COR-L47 (cell line): ENCODE data around the gene MCUB.
"Not testable (repeated sequence)": the region's sequence is repeated elsewhere in the genome, so short reads cannot be mapped to it uniquely, and the experiment has no call there.

ENCODE experiments used
- DNase-seq: peaks from one replicate; lab custom pipeline; 2025; lab: John Stamatoyannopoulos, UW

MCUB gene

DNA sequence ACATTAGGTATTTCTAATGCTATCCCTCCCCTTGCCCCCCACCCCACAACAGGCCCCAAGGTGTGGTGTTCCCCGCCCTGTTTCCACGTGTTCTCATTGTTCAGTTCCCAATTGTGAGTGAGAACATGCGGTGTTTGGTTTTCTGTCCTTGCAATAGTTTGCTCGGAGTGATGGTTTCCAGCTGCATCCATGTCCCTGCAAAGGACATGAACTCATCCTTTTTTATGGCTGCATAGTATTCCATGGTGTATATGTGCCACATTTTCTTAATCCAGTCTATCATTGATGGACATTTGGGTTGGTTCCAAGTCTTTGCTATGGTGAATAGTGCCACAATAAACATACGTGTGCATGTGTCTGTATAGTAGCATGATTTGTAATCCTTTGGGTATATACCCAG is 20.0 kb downstream of the MCUB start:
- not testable (repeated sequence) for DNase-seq

DNA sequence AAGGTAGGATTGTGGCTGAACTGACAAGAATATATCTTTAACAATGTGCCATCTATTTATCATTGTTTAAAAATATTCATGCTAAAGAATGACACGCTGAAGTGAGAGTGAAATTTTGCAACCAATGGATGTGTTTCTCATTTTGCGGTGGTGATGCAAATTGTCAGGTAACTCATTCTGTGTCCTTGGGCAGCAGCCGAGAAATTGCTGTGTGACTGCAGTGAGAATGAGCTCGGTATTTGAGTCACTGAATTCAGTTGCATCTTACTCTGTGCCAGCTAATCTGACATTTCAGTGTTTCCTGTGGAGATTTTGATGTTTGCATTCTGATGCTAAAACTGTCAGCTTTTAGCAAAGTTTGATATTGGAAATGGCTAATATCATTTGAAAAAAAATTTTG is 28.1 kb downstream of the MCUB start:
- no peak for DNase-seq

DNA sequence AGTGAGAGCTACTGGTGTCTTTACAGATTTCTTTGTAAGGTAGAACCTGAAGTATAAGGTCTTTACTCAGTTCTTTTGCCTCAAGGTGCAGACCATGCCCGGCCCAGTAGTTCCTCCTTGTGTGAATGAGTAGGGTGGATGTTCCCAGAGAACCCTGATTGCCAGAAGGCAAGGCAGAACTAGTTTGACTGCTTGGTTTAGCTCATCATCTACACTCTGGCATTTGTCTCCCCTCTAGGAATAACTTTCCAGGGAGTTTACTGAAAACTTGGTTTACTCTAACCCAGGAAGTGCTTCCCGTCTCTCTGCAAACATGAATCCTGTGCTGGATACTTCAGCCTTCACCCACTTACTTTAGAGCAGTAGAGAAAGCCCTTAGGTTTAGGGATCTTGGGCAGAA is 29.1 kb downstream of the MCUB start:
- DNase-seq: no peak

DNA sequence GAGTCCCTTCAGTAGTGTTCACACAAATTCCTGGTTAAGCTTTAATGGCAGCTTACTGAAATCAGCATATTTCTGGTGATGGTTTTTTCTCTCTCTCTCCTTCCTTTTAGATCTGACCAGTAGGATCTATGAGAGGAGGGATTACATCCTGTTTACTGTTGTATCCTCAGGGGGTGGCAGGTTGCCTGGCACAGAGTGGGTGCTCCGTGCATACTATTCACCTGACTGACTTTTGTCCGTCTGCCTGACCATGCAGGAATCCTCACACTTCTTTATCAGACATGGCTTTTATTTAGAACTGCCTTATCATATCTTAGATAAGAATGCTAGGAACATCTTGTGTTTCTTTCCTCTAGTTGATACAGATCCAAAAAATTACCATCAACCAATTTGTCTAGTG is 29.6 kb downstream of the MCUB start:
- no peak for DNase-seq

DNA sequence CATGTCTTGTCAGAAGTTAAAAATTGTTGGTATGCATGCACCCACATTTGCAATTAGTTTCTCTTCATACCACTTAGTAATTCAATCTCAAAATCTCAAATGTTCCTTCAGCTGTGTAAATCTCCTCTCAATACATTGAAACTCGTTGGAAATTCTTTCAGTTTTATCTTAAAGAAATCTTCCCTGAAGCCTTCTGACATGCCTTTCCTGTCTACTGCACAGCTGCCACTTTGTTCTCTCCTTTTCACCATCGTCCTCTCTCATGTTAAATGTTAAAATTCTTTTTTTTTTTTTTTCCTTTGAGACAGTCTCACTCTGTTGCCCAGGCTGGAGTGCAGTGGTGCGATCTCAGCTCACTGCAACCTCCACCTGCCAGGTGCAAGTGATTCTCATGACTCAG is 30.9 kb downstream of the MCUB start:
- no peak for DNase-seq

DNA sequence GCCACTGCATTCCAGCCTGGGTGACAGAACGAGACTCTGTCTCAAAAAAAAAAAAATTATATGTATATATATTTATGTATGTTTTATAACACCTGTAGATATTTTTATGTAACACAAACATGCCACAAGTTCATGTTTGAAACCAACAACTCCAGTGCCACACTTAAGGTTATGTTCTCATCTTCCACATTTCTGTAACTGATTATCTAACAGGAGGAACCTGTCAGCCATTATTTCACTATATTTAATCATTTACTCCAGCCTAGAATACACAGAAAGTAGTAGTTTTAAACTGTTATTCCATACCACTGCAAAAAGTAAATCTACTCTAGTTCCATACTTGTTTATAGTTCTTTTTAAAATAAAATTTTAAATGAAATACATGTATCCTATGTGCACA is 32.3 kb downstream of the MCUB start:
- DNase-seq: no peak

DNA sequence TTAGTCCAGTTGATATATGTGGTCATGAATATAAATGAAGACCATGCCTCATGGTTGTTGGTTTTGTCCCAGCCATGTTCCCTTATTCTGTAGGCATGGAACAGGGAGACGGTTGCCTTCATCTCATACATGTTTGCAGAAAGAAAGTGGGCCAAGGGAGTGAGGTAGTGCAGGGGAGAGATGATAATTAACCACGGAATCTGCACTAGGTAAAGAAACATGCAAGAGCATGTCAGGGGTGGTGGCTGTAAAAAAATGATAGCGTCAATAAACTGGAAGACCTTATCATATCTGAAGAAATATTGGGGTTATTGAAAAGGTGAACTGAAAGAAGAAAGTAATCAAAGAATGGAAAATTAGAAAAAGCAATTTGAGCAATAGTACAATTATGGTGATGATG is 35.1 kb downstream of the MCUB start:
- DNase-seq: not testable (repeated sequence)

DNA sequence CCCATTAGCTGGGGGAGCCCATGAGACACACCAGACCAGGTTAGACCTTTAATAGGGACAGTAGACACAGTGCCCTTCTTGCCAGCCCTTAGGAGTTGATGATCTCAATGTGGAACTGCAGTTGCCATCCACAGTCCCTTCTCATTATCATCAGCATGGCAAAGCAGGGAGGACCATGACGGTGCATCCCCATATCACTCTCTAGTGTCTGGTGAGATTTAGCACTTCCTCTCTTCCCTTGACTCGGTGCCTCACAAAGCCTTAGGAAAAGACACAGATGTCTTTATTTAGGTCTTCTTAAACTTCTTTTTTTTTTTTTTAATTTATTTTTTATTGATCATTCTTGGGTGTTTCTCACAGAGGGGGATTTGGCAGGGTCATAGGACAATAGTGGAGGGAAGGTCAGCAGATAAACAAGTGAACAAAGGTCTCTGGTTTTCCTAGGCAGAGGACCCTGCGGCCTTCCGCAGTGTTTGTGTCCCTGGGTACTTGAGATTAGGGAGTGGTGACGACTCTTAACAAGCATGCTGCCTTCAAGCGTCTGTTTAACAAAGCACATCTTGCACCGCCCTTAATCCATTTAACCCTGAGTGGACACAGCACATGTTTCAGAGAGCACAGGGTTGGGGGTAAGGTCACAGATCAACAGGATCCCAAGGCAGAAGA is 36.5 kb downstream of the MCUB start:
- not testable (repeated sequence) for DNase-seq

DNA sequence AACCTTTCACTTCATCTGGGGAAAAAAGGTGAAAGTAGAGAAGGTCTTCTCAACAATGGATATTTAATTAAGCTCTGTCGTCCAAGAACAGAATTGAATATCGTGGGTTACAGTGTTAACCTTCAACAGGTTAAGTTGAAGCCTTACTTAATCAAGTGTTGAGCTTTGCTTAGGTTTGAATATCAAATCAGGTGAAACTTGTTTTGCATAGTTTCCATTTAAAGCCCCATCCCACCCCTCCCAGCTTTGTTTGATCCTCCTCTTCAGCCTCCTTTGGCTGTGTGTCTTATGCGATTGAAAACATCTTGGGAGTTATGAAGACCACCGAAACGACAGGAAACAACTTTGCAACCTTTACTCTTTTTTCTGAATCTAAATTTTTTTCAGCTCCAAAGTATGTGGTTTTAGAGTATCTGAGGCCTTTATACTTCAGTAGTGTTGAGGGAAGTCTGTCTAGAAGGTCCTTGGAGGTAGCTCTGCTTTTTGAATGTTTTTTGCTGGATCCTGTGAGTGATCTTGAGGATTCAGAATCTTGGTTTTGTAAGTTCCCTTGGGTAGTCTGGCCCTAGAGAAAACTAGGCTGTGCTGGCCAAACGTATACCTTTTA is 39.1 kb downstream of the MCUB start:
- no peak for DNase-seq

DNA sequence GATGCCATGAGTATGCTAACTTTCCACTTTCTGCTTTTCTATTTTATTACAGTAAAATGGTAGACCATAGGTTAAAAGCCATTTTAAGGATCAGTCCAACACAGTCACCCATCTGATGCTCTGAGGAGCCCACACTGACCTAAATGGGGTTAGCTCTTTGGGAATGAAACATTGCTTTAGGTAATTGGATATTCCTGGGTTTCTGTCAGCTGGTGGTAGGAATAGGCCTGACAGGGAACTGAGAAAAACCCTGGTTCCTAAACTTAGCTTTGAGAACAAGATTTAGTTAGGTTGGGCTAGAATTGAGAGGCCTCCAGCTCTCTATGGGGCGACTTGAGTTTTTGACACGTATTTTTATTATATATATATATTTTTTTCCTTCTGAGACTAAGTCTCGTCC is 40.4 kb downstream of the MCUB start:
- no peak for DNase-seq

DNA sequence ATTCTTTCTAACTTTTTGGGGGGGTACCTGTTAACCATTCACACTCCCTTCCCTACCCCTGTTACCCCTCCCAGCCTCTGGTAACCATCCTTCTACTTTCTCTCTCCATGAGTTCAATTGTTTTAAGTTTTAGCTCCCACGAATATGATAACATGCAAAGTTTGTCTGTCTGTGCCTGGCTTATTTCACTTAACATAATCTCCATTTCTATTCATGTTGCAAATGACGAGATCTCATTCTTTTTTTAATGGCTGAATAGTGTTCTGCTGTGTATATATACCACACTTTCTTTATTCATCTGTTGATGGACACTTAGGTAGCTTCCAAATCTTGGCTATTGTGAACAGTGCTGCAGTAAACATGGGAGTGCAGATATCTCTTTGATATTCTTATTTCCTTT is 41.3 kb downstream of the MCUB start:
- no peak for DNase-seq

DNA sequence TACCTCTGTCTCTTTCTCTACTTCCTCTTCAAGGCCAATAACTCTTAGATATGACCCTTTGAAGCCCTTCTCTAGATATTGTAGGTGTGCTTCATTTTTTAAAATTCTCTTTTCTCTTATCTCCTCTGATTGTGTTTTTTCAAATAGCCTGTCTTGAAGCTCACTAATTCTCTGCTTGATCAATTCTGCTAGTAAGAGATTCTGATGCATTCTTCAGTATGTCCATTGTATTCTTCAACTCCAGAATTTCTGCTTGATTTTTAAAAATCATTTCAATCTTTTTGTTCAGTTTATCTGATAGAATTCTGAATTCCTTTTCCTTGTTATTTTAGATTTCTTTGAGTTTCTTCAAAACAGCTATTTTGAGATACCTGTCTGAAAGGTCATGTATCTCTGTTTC is 47.9 kb downstream of the MCUB start:
- DNase-seq: no peak

DNA sequence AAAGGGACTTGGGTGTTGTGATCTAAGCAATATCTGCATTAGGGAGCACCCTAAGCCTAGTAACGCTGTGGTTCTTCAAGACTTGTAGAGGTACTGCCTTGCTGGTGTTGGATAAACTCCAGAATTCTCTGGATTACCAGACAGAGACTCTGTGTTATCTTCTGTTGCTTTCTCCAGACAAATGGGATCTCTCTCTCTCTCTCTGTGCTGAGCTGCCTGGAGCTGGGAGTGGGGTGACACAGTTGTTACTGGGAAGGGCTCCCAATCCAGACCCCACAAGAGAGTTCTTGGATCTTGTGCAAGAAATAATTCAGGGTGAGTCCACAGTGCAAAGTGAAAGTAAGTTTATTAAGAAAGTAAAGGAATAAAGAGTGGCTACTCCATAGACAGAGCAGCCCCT is 48.8 kb downstream of the MCUB start:
- no peak for DNase-seq

DNA sequence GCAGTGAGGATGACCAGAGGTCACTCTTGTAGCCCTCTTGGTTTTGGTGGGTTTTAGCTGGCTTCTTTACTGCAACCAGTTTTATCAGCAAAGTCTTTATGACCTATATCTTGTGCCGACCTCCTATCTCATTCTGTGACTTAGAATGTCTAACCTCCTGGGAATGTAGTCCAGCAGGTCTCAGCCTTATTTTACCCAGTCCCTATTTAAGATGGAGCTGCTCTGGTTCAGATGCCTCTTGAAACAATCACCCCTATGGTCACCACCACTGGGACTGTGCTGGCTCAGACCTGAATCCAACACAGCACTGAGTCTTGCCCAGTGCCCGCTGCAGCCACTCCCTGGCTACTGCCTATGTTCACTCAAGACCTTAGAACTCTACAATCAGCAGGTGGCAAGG is 49.4 kb downstream of the MCUB start:
- no peak for DNase-seq

DNA sequence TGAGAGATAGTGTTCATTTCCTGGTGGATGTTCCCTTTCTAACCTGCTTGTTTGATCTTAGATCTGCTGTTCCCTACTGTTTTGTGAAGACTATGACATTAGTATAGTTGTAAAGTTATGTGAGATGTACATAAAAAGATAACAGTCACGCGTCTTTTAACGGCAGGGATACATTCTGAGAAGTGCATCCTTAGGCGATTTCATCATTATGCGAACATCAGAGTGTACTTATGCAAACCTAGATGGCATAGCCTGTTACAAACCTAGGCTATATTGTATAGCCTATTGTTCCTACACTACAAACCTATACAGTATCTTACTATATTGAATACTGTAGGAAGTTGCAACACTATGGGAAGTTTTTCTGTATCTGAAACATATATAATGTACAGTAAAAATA is 50.4 kb downstream of the MCUB start:
- no peak for DNase-seq

DNA sequence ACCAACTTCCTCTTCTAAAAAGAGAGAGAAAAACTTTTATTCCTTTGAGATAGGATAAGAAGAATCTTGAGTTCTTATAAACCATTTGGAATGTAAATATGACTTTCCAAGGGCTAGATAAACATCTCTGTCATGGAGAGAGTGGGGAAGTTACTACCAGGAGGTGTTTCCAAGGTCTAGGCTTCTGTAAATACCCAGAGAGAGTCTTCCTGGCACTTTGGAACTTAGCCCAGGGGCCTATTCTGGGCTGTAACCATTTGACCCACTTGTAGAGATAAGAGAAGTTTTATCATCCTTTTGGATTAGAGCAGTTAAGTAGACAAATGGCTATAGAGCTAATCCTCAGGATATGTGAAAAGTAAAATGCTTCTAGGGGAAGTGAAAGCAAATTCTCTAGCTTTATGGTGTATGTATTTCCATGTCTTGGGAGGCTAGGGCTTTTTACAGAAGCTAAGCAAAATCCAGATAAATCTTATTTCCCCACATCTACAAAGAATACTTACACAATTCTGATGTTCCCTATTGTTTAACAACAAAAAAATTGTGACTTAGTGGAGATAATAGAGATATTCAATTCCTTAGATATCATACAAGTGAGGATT is 51.1 kb downstream of the MCUB start:
- DNase-seq: no peak

DNA sequence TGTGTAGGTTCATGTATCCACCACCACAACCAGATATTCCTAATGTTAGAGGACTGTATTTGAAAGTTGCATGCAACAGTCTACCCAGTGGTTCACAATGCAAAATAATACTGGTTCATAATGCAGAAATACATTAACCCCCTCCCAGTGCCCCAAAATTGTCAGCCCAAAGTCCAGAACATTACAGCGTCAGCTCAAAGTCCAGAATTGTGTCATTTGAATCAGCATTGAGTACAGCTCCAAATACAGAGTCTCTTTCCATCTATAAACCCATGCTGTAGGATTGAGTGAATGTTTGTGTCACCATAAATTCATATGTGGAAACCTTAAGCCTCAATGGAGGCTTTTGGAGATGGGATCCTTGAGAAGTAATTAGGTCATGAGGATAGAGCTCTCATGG is 54.0 kb downstream of the MCUB start:
- DNase-seq: no peak

DNA sequence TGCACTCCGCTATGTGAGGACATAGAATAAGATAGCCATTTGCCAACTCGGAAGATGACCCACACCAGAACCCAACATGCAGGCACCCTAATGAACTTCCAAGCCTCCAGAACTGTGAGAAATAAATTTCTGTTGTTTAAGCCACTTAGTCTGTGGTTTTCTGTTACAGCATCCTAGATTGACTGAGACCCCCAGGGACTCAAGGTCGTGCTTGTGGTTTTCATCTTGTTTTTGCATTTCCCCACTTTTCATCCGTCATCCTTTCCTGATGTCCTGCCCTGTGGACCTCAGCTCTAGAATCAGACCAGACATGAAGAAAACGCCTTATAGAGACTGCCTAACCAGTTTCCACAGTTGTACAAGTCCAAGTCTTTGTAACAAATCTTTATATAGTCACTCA is 54.4 kb downstream of the MCUB start:
- DNase-seq: no peak

DNA sequence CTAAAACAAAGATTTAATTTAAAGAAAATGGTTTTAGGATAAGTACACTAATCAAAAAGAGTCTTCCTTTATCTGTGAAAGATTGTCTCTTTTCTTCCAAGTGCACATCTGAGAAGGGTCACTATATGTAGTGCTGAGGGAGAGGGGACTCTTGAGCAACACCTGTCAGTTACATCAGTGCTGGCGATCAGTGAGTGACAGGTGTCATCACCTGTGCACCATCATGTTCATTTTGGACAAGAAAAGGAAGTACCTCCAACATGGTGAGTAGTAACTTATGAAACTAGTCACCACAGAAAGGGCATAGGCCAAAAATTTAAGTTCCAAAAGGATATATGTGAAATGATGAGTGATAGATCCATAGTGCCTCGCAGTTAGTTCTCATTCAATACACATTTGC is 55.7 kb downstream of the MCUB start:
- DNase-seq: no peak

DNA sequence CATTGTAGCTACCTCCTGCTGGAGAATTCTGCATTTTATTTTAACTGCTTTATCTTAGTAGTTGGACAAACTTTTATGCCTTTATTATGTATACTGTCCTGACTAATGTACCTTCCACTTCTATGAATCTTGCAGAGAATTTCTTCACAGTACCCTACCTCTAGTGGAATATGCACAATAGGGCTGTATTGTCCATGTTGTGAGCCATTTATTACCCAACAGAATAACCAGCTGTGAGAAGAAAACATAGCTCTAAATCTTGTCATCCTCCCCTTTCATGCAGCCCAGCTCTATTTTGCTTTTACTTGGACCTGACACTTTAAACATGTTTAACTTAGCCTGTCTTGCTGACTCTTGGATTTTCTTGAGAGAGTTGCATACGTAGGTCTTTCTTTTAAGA is 56.2 kb downstream of the MCUB start:
- no peak for DNase-seq

DNA sequence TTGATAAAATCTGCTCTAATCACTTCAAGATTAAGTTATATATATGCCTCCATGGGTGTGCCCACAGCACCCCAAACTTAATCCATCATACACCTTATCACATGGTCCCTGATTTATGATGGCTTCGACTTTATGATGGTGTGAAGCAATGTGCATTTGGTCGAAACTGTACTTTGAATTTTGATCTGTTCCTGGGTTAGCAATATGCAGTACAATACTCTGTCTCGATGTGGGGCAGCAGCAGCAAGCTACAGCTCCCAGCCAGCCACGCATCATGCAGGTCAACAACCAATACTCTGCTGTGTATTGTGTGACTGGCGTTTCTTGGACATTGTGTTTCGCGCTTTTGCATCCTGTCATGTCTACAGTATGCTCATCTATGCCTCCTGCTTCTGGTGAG is 62.6 kb downstream of the MCUB start:
- DNase-seq: no peak

DNA sequence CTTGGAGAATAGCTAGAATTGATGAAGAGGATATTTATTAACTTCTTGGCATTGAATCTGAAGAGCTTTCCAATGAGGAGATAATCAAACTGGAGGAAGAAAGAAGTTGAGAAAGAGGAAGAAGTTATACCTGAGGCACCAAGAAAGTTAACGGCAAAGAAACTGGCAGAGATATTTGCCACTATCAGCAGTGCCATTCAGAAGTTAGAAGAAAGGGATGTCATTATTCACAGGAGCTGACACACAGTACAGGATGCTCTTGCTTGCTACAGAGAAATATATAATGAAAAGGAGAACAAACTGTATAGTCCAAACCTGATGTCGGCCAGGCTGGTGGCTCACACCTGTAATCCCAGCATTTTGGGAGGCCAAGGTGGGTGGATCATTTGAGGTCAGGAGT is 64.5 kb downstream of the MCUB start:
- no peak for DNase-seq

DNA sequence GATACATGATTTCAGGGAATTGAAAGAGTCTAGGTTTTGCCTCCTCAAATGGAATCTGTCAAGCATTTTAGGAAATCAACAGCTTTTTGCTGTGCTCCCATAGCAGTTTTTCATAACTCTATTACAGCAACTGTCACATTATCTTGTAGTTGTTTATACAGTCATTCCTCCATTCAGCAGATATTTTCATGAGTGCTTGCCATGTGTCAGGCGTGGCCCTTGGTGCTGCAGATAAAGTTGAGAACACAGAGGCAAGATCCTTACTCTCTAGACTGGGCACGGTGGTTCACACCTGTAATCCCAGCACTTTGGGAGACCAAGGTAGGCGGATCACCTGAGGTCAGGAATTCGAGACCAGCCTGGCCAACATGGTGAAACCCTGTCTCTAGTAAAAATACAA is 67.3 kb downstream of the MCUB start:
- DNase-seq: no peak

DNA sequence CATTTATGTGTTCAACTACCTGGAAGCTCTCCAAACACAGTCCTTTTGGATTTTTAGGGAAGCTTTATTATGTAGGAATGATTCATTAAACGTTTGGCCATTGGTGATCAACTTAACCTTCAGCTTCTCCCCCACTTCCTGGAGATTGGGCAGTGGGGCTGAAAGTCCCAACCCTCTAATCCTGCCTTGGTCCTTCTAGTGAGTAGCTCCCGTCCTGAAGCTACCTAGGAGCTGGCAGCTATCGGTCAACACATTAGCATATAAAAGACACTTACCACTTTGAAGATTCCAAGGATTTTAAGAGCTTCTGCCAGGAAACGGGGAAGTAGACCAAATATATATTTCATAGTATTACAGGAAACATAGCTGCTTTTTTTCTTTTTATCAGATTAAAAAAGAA is 69.7 kb downstream of the MCUB start:
- no peak for DNase-seq
